GM23248 (cell line): ENCODE data around the gene TOLLIP. TPM values are rescaled to one million over a fixed set of nuclear protein-coding genes. Genes with fewer than 3 reads are reported as not detected.
"Not testable (repeated sequence)": the region's sequence is repeated elsewhere in the genome, so short reads cannot be mapped to it uniquely, and the experiment has no call there.

Experiments used
- DNase-seq: peaks from one replicate; pipeline ENCODE4 v3.0.0-alpha.2; 2015
- H2AFZ ChIP-seq: fragments of 200-600 bp; sonication (generic); 2 replicates; pipeline ENCODE4 v1.6.1; 2016; ENCODE audit warnings: antibody characterized with exemption
- H3F3A ChIP-seq: fragments of 200-600 bp; sonication (generic); 2 replicates; pipeline ENCODE4 v1.6.1; 2016; ENCODE audit warnings: mild to moderate bottlenecking, antibody characterized with exemption, mixed run types; ENCODE audit not compliant: insufficient read depth
- H3K27ac ChIP-seq: fragments of 200-600 bp; sonication (generic); 2 replicates; pipeline ENCODE4 v1.5.1; 2016; ENCODE audit warnings: mild to moderate bottlenecking
- H3K27me3 ChIP-seq: fragments of 200-600 bp; sonication (generic); replicated peaks from 2 replicates; pipeline ENCODE4 v1.6.1; 2016; ENCODE audit warnings: mild to moderate bottlenecking; ENCODE audit not compliant: insufficient read depth
- H3K36me3 ChIP-seq: fragments of 200-600 bp; sonication (generic); 2 replicates; pipeline ENCODE4 v1.6.1; 2016; ENCODE audit warnings: low read depth, mild to moderate bottlenecking
- H3K4me1 ChIP-seq: fragments of 200-600 bp; sonication (generic); 2 replicates; pipeline ENCODE4 v1.6.1; 2016; ENCODE audit warnings: mild to moderate bottlenecking; ENCODE audit not compliant: insufficient read depth
- H3K4me2 ChIP-seq: fragments of 200-600 bp; sonication (generic); one replicate; pipeline ENCODE4 v1.6.1; 2016; ENCODE audit warnings: mild to moderate bottlenecking; ENCODE audit not compliant: unreplicated experiment
- H3K4me3 ChIP-seq: fragments of 200-600 bp; sonication (generic); 2 replicates; pipeline ENCODE4 v1.5.1; 2016; ENCODE audit warnings: mild to moderate bottlenecking
- H3K79me2 ChIP-seq: fragments of 200-600 bp; sonication (generic); 2 replicates; pipeline ENCODE4 v1.6.1; 2016; ENCODE audit warnings: mild to moderate bottlenecking; ENCODE audit not compliant: insufficient read depth
- H3K9ac ChIP-seq: fragments of 200-600 bp; sonication (generic); 2 replicates; pipeline ENCODE4 v1.6.1; 2016; ENCODE audit warnings: mild to moderate bottlenecking
- H3K9me2 ChIP-seq: fragments of 200-600 bp; sonication (generic); 2 replicates; pipeline ENCODE4 v1.6.1; 2016; ENCODE audit warnings: mixed run types, mild to moderate bottlenecking, moderate library complexity; ENCODE audit not compliant: insufficient read depth
- H3K9me3 ChIP-seq: fragments of 200-600 bp; sonication (generic); one replicate; pipeline ENCODE4 v1.6.1; 2017; ENCODE audit warnings: low read depth
- H4K20me1 ChIP-seq: fragments of 200-600 bp; sonication (generic); 2 replicates; pipeline ENCODE4 v1.6.0; 2016; ENCODE audit not compliant: insufficient read depth
- EZH2 ChIP-seq: fragments of 200-600 bp; sonication (generic); IDR thresholded peaks from 2 replicates; pipeline ENCODE4 v1.6.1; 2018; ENCODE audit warnings: antibody characterized with exemption, mild to moderate bottlenecking; ENCODE audit not compliant: insufficient read depth, poor library complexity, severe bottlenecking
- EZH2phosphoT487 ChIP-seq: fragments of 200-600 bp; sonication (generic); IDR thresholded peaks from 2 replicates; pipeline ENCODE4 v1.6.1; 2018; ENCODE audit warnings: antibody characterized with exemption, moderate library complexity, mild to moderate bottlenecking, low read depth; ENCODE audit not compliant: insufficient read depth
- WGBS, 2 experiments: methylation state at CpG; one replicate each; pipeline ENCODE4 v1.1.6; 2015 to 2017; ENCODE audit warnings: low lambda C conversion rate in 2 of 2, low coverage in 1 of 2; ENCODE audit errors: missing lambda C conversion rate in 2 of 2; 5-methylcytosine and 5-hydroxymethylcytosine counted together
- in situ Hi-C: fragments of 300-500 bp; cut with MboI; formaldehyde crosslinking; loops from 2 replicates; pipeline ENCODE4 v1.15.0; 2020
- polyA plus RNA-seq: library from polyadenylated mRNA; unstranded; fragments of >200 nt; fragmentation: Nextera tagmentation; extraction: Ambion mirVana; gene quantifications from 2 replicates; pipeline ENCODE4 v1.2.1, GENCODE V29; 2016
- total RNA-seq: library from RNA; depleted of rRNA; stranded (reverse); fragments of >200 nt; shearing (Covaris generic); gene quantifications from 2 replicates; pipeline ENCODE4 v1.2.3, GENCODE V29; 2014

Gene TOLLIP
- total and polyA plus RNA-seq, 2 experiments from 2014 or later = 27.3 to 57.7 TPM

- WGBS, 2 experiments = 91 to 100% methylated on average over 3 to 14 of the region's 18 CpGs
- H4K20me1 ChIP-seq, H3K79me2 ChIP-seq, H3K4me2 ChIP-seq, H3K27ac ChIP-seq, H3F3A ChIP-seq, H3K9me3 ChIP-seq, H3K4me1 ChIP-seq, H3K36me3 ChIP-seq, H2AFZ ChIP-seq, H3K4me3 ChIP-seq, H3K9me2 ChIP-seq, H3K9ac ChIP-seq, DNase-seq, H3K27me3 ChIP-seq, in situ Hi-C loops: not testable (repeated sequence)
These were observed 65.9 kb downstream of the TOLLIP start for GRCh38 chr11:1243521-1243920.

GRCh38 chr11:1242751-1243150 is 66.7 kb downstream of the TOLLIP start:
- not testable (repeated sequence) for H4K20me1 ChIP-seq
- 69 to 81% methylated on average over 4 to 10 of the region's 11 CpGs for WGBS, 2 experiments

DNA sequence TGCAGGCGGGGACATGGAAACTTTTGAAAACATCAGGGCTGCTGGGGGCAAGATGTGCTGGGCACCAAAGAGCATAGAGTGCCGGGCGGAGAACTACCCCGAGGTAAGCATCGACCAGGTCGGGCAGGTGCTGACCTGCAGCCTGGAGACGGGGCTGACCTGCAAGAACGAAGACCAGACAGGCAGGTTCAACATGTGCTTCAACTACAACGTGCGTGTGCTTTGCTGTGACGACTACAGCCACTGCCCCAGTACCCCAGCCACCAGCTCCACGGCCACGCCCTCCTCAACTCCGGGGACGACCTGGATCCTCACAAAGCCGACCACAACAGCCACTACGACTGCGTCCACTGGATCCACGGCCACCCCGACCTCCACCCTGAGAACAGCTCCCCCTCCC is 67.1 kb downstream of the TOLLIP start:
- Histone ChIP-seq H4K20me1 (no peaks in the 10 kb centered on the region), H3K9ac (no peak overlapping the region)
- 84 to 87% methylated on average over 15 to 20 of the region's 20 CpGs for WGBS, 2 experiments

More at GRCh38 chr11:1242751-1243150, 66.7 kb downstream of the TOLLIP start:
- H3K9me2 ChIP-seq, H3K4me1 ChIP-seq, H3K79me2 ChIP-seq, H3K9me3 ChIP-seq, H3F3A ChIP-seq, H3K27me3 ChIP-seq, H3K27ac ChIP-seq, DNase-seq, H3K36me3 ChIP-seq, H2AFZ ChIP-seq, H3K4me2 ChIP-seq, in situ Hi-C loops, H3K9ac ChIP-seq, H3K4me3 ChIP-seq: not testable (repeated sequence)

GRCh38 chr11:1241706-1242105 is 67.7 kb downstream of the TOLLIP start:
- H2AFZ ChIP-seq = no peak overlapping the region
- 83 to 87% methylated on average over 13 to 20 of the region's 20 CpGs for WGBS, 2 experiments
- no peaks in the 10 kb centered on the region for H3K4me1 ChIP-seq
- H3K79me2 ChIP-seq = no peaks in the 10 kb centered on the region
- H3K27me3 ChIP-seq = no peaks in the 10 kb centered on the region
- H3K4me2 ChIP-seq = no peak overlapping the region
- no peaks in the 10 kb centered on the region for H3K36me3 ChIP-seq
- no peaks in the 10 kb centered on the region for H3K9me3 ChIP-seq
- TF ChIP-seq EZH2phosphoT487 = no peak
- in situ Hi-C loops = no loop called here
- no peak for DNase-seq
- H3K9me2 ChIP-seq = no peaks in the 10 kb centered on the region
- no peak overlapping the region for H3K4me3 ChIP-seq
- no peak overlapping the region for H3K27ac ChIP-seq
- no peaks in the 10 kb centered on the region for H3F3A ChIP-seq
- H3K9ac ChIP-seq = no peak overlapping the region
- H4K20me1 ChIP-seq = no peaks in the 10 kb centered on the region

More for the DNA sequence above, 67.1 kb downstream of the TOLLIP start:
- Histone ChIP-seq H3F3A (no peaks in the 10 kb centered on the region), H3K4me1 (no peaks in the 10 kb centered on the region), H2AFZ (no peak overlapping the region), H3K9me2 (no peaks in the 10 kb centered on the region), H3K79me2 (no peaks in the 10 kb centered on the region), H3K4me3 (no peak overlapping the region), H3K27ac (no peak overlapping the region), H3K36me3 (no peaks in the 10 kb centered on the region), H3K9me3 (no peaks in the 10 kb centered on the region), H3K27me3 (no peaks in the 10 kb centered on the region), H3K4me2 (no peak overlapping the region)
- no peak for DNase-seq
- TF ChIP-seq EZH2phosphoT487 (no peak), EZH2 (no peak)
- in situ Hi-C loops = no loop called here

- H3K4me2 ChIP-seq = no peak overlapping the region
- in situ Hi-C loops = no loop called here
- WGBS, 2 experiments = 86 to 88% methylated on average over 24 to 25 of the region's 25 CpGs
These were observed 68.7 kb downstream of the TOLLIP start for GRCh38 chr11:1240771-1241170.

More at GRCh38 chr11:1240771-1241170, 68.7 kb downstream of the TOLLIP start:
- DNase-seq = no peak
- TF ChIP-seq EZH2phosphoT487 = no peak
- TF ChIP-seq EZH2 = no peak
- Histone ChIP-seq H3K9me2 (no peaks in the 10 kb centered on the region), H3F3A (no peaks in the 10 kb centered on the region), H3K27ac (no peak overlapping the region), H3K4me3 (no peak overlapping the region), H3K36me3 (no peaks in the 10 kb centered on the region), H3K9ac (no peak overlapping the region), H3K79me2 (no peaks in the 10 kb centered on the region), H3K27me3 (no peaks in the 10 kb centered on the region), H3K9me3 (no peaks in the 10 kb centered on the region), H2AFZ (no peak overlapping the region), H3K4me1 (no peaks in the 10 kb centered on the region), H4K20me1 (no peaks in the 10 kb centered on the region)
